Endothelial cell (in vitro differentiated cells): Measurements from ENCODE around the gene PIGU. TPM values are rescaled to one million over a fixed set of nuclear protein-coding genes. Genes with fewer than 3 reads are reported as not detected.

Experiments used
- DNase-seq: peaks from one replicate; pipeline ENCODE4 v3.0.0; 2021; ENCODE audit warnings: low spot score
- H3K27ac Mint-ChIP-seq: one replicate; pipeline ENCODE4 v1.8.0; 2021; ENCODE audit warnings: mixed read lengths, inconsistent platforms; ENCODE audit not compliant: unreplicated experiment
- H3K27me3 Mint-ChIP-seq: one replicate; pipeline ENCODE4 v1.8.0; 2021; ENCODE audit warnings: mild to moderate bottlenecking, moderate library complexity, mixed read lengths, inconsistent platforms; ENCODE audit not compliant: unreplicated experiment
- H3K36me3 Mint-ChIP-seq: one replicate; pipeline ENCODE4 v1.8.0; 2021; ENCODE audit warnings: mild to moderate bottlenecking, low read depth, mixed read lengths, inconsistent platforms; ENCODE audit not compliant: unreplicated experiment
- H3K4me1 Mint-ChIP-seq: one replicate; pipeline ENCODE4 v1.8.0; 2021; ENCODE audit warnings: mild to moderate bottlenecking, mixed read lengths, inconsistent platforms; ENCODE audit not compliant: unreplicated experiment
- H3K4me3 Mint-ChIP-seq: one replicate; pipeline ENCODE4 v1.8.0; 2021; ENCODE audit warnings: mild to moderate bottlenecking, mixed read lengths, inconsistent platforms; ENCODE audit not compliant: unreplicated experiment
- H3K9me3 Mint-ChIP-seq: one replicate; pipeline ENCODE4 v1.8.0; 2021; ENCODE audit warnings: mixed read lengths, inconsistent platforms; ENCODE audit not compliant: unreplicated experiment
- total RNA-seq: library from RNA; stranded (reverse); fragmentation: NEBNext Ultra II Directional; extraction: Animal tissue kit (Norgen Biotek cat#: 25700); gene quantifications from one replicate; pipeline ENCODE4 v1.2.1, GENCODE V29; 2021; ENCODE audit not compliant: unreplicated experiment
- TF ChIP-seq, protein P1 (sequence below): fragments of 200-600 bp; sonication (generic); IDR thresholded peaks from one replicate; pipeline ENCODE4 v1.5.0; 2021; ENCODE audit warnings: antibody characterized with exemption; ENCODE audit not compliant: unreplicated experiment

The PIGU gene
- total RNA-seq, 1 donor from 2014 or later, result 16.5 TPM

- DNase-seq, result no peak
- Mint-ChIP-seq H3K36me3 (peaks cover 33% of the 10 kb centered on the region), H3K4me1 (peaks cover 15% of the 10 kb centered on the region), H3K27me3 (no peaks in the 10 kb centered on the region), H3K4me3 (no peak overlapping the region), H3K27ac (no peak overlapping the region), H3K9me3 (no peaks in the 10 kb centered on the region)
- TF ChIP-seq, protein P1, sequence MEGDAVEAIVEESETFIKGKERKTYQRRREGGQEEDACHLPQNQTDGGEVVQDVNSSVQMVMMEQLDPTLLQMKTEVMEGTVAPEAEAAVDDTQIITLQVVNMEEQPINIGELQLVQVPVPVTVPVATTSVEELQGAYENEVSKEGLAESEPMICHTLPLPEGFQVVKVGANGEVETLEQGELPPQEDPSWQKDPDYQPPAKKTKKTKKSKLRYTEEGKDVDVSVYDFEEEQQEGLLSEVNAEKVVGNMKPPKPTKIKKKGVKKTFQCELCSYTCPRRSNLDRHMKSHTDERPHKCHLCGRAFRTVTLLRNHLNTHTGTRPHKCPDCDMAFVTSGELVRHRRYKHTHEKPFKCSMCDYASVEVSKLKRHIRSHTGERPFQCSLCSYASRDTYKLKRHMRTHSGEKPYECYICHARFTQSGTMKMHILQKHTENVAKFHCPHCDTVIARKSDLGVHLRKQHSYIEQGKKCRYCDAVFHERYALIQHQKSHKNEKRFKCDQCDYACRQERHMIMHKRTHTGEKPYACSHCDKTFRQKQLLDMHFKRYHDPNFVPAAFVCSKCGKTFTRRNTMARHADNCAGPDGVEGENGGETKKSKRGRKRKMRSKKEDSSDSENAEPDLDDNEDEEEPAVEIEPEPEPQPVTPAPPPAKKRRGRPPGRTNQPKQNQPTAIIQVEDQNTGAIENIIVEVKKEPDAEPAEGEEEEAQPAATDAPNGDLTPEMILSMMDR, result no peak
Observed at GRCh38 chr20:34539756-34540155, 137.1 kb downstream of the PIGU start.

DNA sequence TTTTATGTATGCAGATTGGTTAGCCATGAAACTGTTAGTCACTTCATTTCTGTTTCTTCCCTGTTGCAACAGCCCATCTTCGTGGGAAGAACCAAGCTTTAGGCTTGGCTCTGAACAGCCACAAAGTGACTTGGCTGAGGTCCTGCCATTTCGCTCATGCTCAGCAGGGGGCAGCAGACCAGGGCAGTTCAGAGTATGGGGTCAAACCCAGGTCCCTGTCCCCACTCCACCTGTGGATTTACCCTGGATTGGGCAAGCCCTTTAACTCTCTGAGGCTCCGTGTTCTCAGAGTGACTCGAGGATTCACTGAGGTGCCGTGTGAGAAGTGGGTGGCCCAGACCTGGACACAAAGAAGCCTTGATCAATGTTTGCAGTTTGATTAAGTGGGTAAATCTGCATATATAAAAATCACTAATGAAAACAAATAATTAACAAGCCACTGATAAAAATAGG is 138.2 kb downstream of the PIGU start:
- no peaks in the 10 kb centered on the region for H3K27me3 Mint-ChIP-seq
- DNase-seq, result peak; percentile 68
- H3K4me3 Mint-ChIP-seq, result no peak overlapping the region
- H3K36me3 Mint-ChIP-seq, result peaks cover 40% of the 10 kb centered on the region
- H3K27ac Mint-ChIP-seq, result no peak overlapping the region
- TF ChIP-seq, protein P1, result peak; percentile 88
- no peaks in the 10 kb centered on the region for H3K9me3 Mint-ChIP-seq
- peaks cover 15% of the 10 kb centered on the region for H3K4me1 Mint-ChIP-seq

DNA sequence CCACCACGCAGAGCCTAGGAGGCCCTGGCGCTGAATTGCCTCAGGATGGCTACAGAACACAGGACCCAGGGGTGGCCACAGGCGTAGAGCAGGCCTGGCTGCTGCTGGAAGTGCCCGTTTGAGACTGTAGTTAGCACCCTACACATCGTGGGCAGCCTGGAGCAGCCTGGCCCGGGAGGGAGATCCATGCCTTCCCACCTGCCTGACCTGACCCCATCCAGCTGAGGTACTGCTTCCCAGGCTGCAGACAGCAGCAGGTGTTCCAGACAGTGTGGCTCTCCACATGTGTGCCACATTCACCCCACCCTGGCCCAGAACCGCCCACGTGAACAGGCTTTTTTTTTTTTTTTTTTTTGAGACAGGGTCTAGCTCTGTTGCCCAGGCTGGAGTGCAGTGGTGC is 139.2 kb downstream of the PIGU start:
- TF ChIP-seq, protein P1, result no peak
- peaks cover 40% of the 10 kb centered on the region for H3K36me3 Mint-ChIP-seq
- no peak overlapping the region for H3K4me3 Mint-ChIP-seq
- H3K9me3 Mint-ChIP-seq, result no peaks in the 10 kb centered on the region
- no peak overlapping the region for H3K27ac Mint-ChIP-seq
- peaks cover 2% of the 10 kb centered on the region for H3K27me3 Mint-ChIP-seq
- peaks cover 13% of the 10 kb centered on the region for H3K4me1 Mint-ChIP-seq
- no peak for DNase-seq

- DNase-seq, result peak; percentile 56
- peaks cover 2% of the 10 kb centered on the region for H3K27me3 Mint-ChIP-seq
- no peak overlapping the region for H3K27ac Mint-ChIP-seq
Observed at GRCh38 chr20:34536798-34537394, 140.0 kb downstream of the PIGU start.

GRCh38 chr20:34535857-34536256 is 141.0 kb downstream of the PIGU start:
- peak overlapping the region; percentile 42 for H3K27ac Mint-ChIP-seq
- DNase-seq, result no peak
- TF ChIP-seq, protein P1, result no peak
- peaks cover 2% of the 10 kb centered on the region for H3K27me3 Mint-ChIP-seq
- peaks cover 5% of the 10 kb centered on the region for H3K4me1 Mint-ChIP-seq
- peak overlapping the region; percentile 50 for H3K4me3 Mint-ChIP-seq
- no peaks in the 10 kb centered on the region for H3K9me3 Mint-ChIP-seq
- H3K36me3 Mint-ChIP-seq, result peaks cover 39% of the 10 kb centered on the region

More at GRCh38 chr20:34536798-34537394, 140.0 kb downstream of the PIGU start:
- H3K9me3 Mint-ChIP-seq, result no peaks in the 10 kb centered on the region
- peaks cover 40% of the 10 kb centered on the region for H3K36me3 Mint-ChIP-seq
- H3K4me1 Mint-ChIP-seq, result peaks cover 13% of the 10 kb centered on the region
- no peak overlapping the region for H3K4me3 Mint-ChIP-seq
- TF ChIP-seq, protein P1, result peak; percentile 32
